SHP77 (cell line): Measurements from ENCODE around the gene TIMM13.

ENCODE experiments used
- DNase-seq, 2 experiments: peaks; one replicate each; lab custom pipeline; 2025; lab: John Stamatoyannopoulos, UW

Gene TIMM13

GRCh38 chr19:2454962-2455850, 27.8 kb upstream of the TIMM13 start:
- no peak for DNase-seq

GRCh38 chr19:2454199-2454961, 27.0 kb upstream of the TIMM13 start:
- no peak for DNase-seq

GRCh38 chr19:2453431-2454025, 26.1 kb upstream of the TIMM13 start:
- no peak for DNase-seq

GRCh38 chr19:2451741-2452140, 24.4 kb upstream of the TIMM13 start:
- no peak for DNase-seq

- no peak for DNase-seq
Measured at GRCh38 chr19:2451138-2451537, 23.8 kb upstream of the TIMM13 start.

GRCh38 chr19:2449019-2449418, 21.6 kb upstream of the TIMM13 start:
- no peak for DNase-seq

- peak; percentile 81 to 93 for DNase-seq
Measured at GRCh38 chr19:2446381-2446780, 19.0 kb upstream of the TIMM13 start.

- no peak for DNase-seq
Measured at GRCh38 chr19:2444251-2445002, 17.0 kb upstream of the TIMM13 start.

- no peak for DNase-seq
Measured at GRCh38 chr19:2443785-2444182, 16.4 kb upstream of the TIMM13 start.

GRCh38 chr19:2443116-2443784, 15.9 kb upstream of the TIMM13 start:
- DNase-seq = no peak

- DNase-seq = no peak
Measured at GRCh38 chr19:2441096-2441752, 13.8 kb upstream of the TIMM13 start.

- no peak for DNase-seq
Measured at GRCh38 chr19:2440515-2440914, 13.1 kb upstream of the TIMM13 start.

- DNase-seq = no peak
Measured at GRCh38 chr19:2438178-2438577, 10.8 kb upstream of the TIMM13 start.

GRCh38 chr19:2436926-2437325, 9.5 kb upstream of the TIMM13 start:
- no peak for DNase-seq

- no peak for DNase-seq
Measured at GRCh38 chr19:2436384-2436783, 9.0 kb upstream of the TIMM13 start.

GRCh38 chr19:2434721-2435265, 7.4 kb upstream of the TIMM13 start:
- no peak for DNase-seq

- DNase-seq = no peak
Measured at GRCh38 chr19:2434267-2434666, 6.9 kb upstream of the TIMM13 start.

- DNase-seq = no peak
Measured at GRCh38 chr19:2433854-2434253, 6.5 kb upstream of the TIMM13 start.

- DNase-seq = no peak
Measured at GRCh38 chr19:2432131-2432848, 4.9 kb upstream of the TIMM13 start.
